Measurements from ENCODE around the gene CNOT6L.

The CNOT6L gene

DNA sequence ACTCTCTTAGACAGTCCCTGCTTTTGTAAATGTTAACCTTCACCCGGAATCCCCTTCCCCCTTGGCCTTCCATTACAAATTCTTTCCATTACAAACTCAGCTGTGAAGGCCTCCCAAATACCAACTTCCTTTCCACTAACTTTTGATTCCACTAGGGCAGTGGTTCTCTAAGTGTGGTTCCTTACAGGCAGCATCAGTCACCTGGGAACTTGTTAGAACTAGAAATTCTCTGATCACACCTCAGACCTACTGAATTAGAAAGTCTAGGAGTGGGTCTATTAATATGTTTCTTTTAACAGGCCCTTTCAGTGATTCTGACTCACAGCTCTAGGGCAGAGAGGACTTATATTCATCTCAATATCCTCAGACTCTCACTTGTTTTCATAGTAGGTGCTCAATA is 24.5 kb upstream of the CNOT6L start:
- no peak overlapping the region for H3K27ac ChIP-seq
- TF ChIP-seq ZFX (IDR thresholded peaks at IDR 0.05) = no peak
- TF ChIP-seq CTCF (conservative IDR thresholded peaks at IDR 0.05) = no peak

DNA sequence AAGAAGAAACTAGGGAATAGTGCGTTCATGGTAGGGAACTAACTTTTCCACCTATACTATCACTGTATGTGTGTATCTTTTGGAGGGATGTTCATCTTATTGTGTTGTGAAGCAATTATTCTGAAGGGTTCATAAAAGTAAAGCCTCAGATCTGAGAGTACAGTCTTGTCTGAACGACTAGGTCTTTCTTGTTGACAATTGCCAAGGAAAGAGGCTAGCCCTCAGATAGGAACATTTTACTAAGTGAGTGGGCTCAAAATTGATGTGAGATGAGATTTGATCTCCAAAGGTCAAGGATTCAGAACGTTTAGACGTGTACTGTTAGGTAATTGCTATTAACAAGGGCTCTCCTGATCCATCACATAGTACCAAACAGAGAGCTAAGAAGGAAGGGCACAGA is 15.2 kb upstream of the CNOT6L start:
- no peak for TF ChIP-seq ZFX (IDR thresholded peaks at IDR 0.05)
- no peak for TF ChIP-seq CTCF (conservative IDR thresholded peaks at IDR 0.05)

DNA sequence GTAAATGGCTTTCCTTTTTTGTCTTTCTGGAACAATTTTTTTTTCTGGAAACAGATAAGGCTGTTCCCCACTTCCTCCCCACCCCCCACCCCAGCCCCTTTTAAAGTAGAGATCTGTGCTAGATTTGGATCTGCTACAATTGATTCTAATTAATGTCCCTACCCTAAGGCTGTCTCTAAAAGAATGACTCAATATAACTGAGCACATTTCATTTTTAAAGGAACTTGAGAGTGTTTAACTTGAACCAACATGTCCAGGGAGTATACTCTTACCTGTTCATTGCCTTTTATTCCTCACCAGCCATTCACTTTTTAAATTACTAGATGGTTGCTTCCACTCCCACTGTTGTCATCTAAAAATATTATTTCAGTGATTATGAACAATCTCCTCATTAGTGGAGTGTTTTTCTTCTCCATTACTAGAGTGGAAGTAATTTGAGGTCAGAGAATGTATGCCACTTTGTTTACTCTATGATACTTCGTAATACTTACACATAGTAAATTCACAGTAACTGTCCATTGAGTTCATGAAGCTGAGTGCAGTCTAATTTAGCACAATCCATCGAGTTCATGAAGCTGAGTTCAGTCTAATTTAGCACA is 14.1 kb upstream of the CNOT6L start:
- no peak for TF ChIP-seq CTCF (conservative IDR thresholded peaks at IDR 0.05)
- TF ChIP-seq ZFX (IDR thresholded peaks at IDR 0.05) = no peak
- H3K27ac ChIP-seq = no peak overlapping the region

More for the DNA sequence above, 15.2 kb upstream of the CNOT6L start:
- no peak overlapping the region for H3K27ac ChIP-seq

DNA sequence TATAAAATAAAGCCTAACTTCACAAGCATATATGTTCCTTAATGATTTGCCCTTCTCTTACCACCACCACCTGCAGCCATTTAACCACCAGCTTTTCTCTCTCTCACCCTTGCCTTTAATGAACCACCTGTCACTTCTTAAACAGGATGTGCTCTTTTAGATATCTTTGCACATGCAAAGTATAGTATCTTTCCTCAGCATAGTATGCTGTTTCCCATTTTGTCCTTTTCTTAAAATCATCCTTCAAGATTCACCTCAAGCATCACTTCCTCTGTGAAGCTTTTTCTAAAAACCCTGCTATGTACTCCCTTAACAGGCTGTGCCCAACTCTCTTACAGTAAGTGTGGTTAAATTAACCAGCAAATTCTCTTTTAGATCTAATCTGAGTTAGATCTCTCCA is 8.2 kb upstream of the CNOT6L start:
- TF ChIP-seq ZFX (IDR thresholded peaks at IDR 0.05) = no peak
- TF ChIP-seq CTCF (conservative IDR thresholded peaks at IDR 0.05) = no peak
- H3K27ac ChIP-seq = no peak overlapping the region

GRCh38 chr4:77826275-77826674 is 7.1 kb upstream of the CNOT6L start:
- no peak overlapping the region for H3K27ac ChIP-seq
- no peak for TF ChIP-seq ZFX (IDR thresholded peaks at IDR 0.05)
- no peak for TF ChIP-seq CTCF (conservative IDR thresholded peaks at IDR 0.05)

- no peak overlapping the region for H3K27ac ChIP-seq
- no peak for TF ChIP-seq ZFX (IDR thresholded peaks at IDR 0.05)
- no peak for TF ChIP-seq CTCF (conservative IDR thresholded peaks at IDR 0.05)
Measured at GRCh38 chr4:77821775-77822174, 2.6 kb upstream of the CNOT6L start.

DNA sequence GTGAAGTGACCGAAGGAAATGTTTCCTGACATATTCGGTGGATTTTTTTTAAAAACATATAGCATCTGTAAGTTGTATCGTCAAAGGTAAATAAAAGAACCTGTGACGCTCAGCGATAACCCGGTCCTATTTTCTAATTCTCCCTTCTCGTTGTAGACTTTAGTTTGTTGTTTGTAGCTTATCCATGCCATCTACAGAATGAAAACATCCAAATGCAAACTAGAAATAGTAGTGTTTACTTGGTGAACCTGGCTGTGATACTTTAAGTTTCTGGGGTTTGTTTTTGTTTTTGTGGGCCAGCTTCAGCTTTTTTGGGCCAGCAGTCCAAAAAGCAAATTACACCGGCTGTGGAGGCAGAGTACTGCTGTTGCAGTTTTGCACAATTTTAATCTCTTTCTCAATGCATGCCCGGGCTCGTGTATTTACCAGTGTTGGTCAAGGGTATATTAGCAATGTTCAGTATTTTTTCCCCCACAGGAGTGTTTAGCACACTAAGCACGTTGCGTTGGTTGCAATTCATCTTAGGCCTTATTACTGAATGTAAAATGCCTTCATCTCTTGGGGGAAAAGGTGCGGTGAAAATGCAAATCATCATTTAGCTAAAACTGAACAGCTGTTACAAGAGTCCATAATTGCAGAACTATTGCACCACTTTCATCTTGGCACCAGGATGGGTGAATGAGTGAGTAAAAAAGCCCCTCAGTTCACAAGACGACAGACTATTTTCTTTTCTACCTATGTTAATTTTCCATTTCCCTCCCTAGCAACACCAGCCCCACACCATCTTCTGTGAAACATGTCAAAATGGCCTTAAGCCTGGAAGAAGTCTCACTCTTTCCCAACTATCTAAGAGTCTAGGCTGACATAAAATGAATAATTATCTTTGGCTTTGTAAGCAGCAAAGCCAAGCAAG is 1.7 kb upstream of the CNOT6L start:
- no peak for TF ChIP-seq ZFX (IDR thresholded peaks at IDR 0.05)
- TF ChIP-seq CTCF (conservative IDR thresholded peaks at IDR 0.05) = no peak
- peak overlapping the region; percentile 92 for H3K27ac ChIP-seq

Data from C4-2B (cell line).